Non-pigmented ciliary epithelial cell (primary cell): ENCODE results near the gene TOX2.
"Not testable (repeated sequence)": the region's sequence is repeated elsewhere in the genome, so short reads cannot be mapped to it uniquely, and the experiment has no call there.

ENCODE experiments used
- DNase-seq: peaks from one replicate; pipeline ENCODE4 v3.0.0-alpha.2; 2010; ENCODE audit warnings: low read depth

Gene TOX2

GRCh38 chr20:44033344-44033743 is 118.7 kb downstream of the TOX2 start:
- DNase-seq: no peak

GRCh38 chr20:44033873-44034272 is 119.2 kb downstream of the TOX2 start:
- no peak for DNase-seq

- no peak for DNase-seq
Observed at GRCh38 chr20:44034451-44034850, 119.8 kb downstream of the TOX2 start.

GRCh38 chr20:44034965-44035635 is 120.4 kb downstream of the TOX2 start:
- no peak for DNase-seq

GRCh38 chr20:44035924-44036323 is 121.3 kb downstream of the TOX2 start:
- DNase-seq: no peak

GRCh38 chr20:44036441-44036840 is 121.8 kb downstream of the TOX2 start:
- no peak for DNase-seq

GRCh38 chr20:44038681-44039123 is 124.0 kb downstream of the TOX2 start:
- DNase-seq: no peak

GRCh38 chr20:44039147-44039546 is 124.5 kb downstream of the TOX2 start:
- DNase-seq: no peak

GRCh38 chr20:44039741-44040140 is 125.1 kb downstream of the TOX2 start:
- no peak for DNase-seq

- DNase-seq: no peak
Observed at GRCh38 chr20:44040202-44040915, 125.7 kb downstream of the TOX2 start.

- no peak for DNase-seq
Observed at GRCh38 chr20:44041001-44041400, 126.3 kb downstream of the TOX2 start.

GRCh38 chr20:44044712-44045111 is 130.1 kb downstream of the TOX2 start:
- not testable (repeated sequence) for DNase-seq

GRCh38 chr20:44050327-44050726 is 135.7 kb downstream of the TOX2 start:
- DNase-seq: no peak

- no peak for DNase-seq
Observed at GRCh38 chr20:44050925-44051660, 136.4 kb downstream of the TOX2 start.

GRCh38 chr20:44051661-44052000 is 137.0 kb downstream of the TOX2 start:
- DNase-seq: no peak

GRCh38 chr20:44052166-44052565 is 137.5 kb downstream of the TOX2 start:
- no peak for DNase-seq

- no peak for DNase-seq
Observed at GRCh38 chr20:44053046-44053445, 138.4 kb downstream of the TOX2 start.

GRCh38 chr20:44054118-44054517 is 139.5 kb downstream of the TOX2 start:
- no peak for DNase-seq

- DNase-seq: no peak
Observed at GRCh38 chr20:44054849-44055248, 140.2 kb downstream of the TOX2 start.

GRCh38 chr20:44056010-44056698 is 141.5 kb downstream of the TOX2 start:
- no peak for DNase-seq

GRCh38 chr20:44057698-44058675 is 143.3 kb downstream of the TOX2 start:
- DNase-seq: no peak
